OCI-LY7 (cell line): Measurements from ENCODE around the gene ARFGEF3. TPM values are rescaled to one million over a fixed set of nuclear protein-coding genes. Genes with fewer than 3 reads are reported as not detected.

Experiments used
- BruUV-seq: library from RNA; stranded (reverse); fragments of 400-500 nt; replicated peaks from 2 replicates; lab custom pipeline; 2021; lab: Mats Ljungman, UMichigan
- CTCF ChIA-PET: fragments of 300-600 bp; sonication (Branson Sonifier 250); formaldehyde crosslinking; loops from one replicate; lab custom pipeline; 2022; ENCODE audit warnings: antibody characterized with exemption; ENCODE audit not compliant: unreplicated experiment; lab: Charles Lee
- POLR2A ChIA-PET: fragments of 300-600 bp; sonication (Branson Sonifier 250); formaldehyde crosslinking; loops from one replicate; lab custom pipeline; 2022; ENCODE audit warnings: antibody characterized with exemption; lab: Charles Lee
- DNase-seq: peaks from one replicate; pipeline ENCODE4 v3.0.0-alpha.2; 2015; ENCODE audit warnings: low spot score
- H2AFZ ChIP-seq: fragments of 200-600 bp; sonication (generic), shearing (Covaris generic); 2 replicates; pipeline ENCODE4 v1.6.1; 2014; ENCODE audit warnings: mild to moderate bottlenecking, antibody characterized with exemption, low read length, moderate library complexity
- H3K27ac ChIP-seq: fragments of 200-600 bp; sonication (generic); 2 replicates; pipeline ENCODE4 v1.5.1; 2014; ENCODE audit warnings: mixed run types, low read depth, mild to moderate bottlenecking, moderate library complexity, low read length, inconsistent platforms; ENCODE audit not compliant: poor library complexity, severe bottlenecking
- H3K36me3 ChIP-seq: fragments of 200-600 bp; sonication (generic); 2 replicates; pipeline ENCODE4 v1.6.1; 2014; ENCODE audit warnings: mild to moderate bottlenecking, antibody characterized with exemption, low read length, moderate library complexity, mixed read lengths; ENCODE audit not compliant: insufficient read depth
- H3K4me1 ChIP-seq: fragments of 200-600 bp; sonication (generic); 2 replicates; pipeline ENCODE4 v1.5.1; 2014; ENCODE audit warnings: mild to moderate bottlenecking, low read length; ENCODE audit not compliant: insufficient read depth, poor library complexity, severe bottlenecking
- H3K4me2 ChIP-seq: fragments of 200-600 bp; sonication (generic); 2 replicates; pipeline ENCODE4 v1.6.1; 2014; ENCODE audit warnings: mild to moderate bottlenecking, low read length
- H3K4me3 ChIP-seq: fragments of 200-600 bp; sonication (generic); 2 replicates; pipeline ENCODE4 v1.5.1; 2014; ENCODE audit warnings: mild to moderate bottlenecking, low read depth, low read length; ENCODE audit not compliant: poor library complexity, severe bottlenecking
- H3K79me2 ChIP-seq: fragments of 200-600 bp; sonication (generic); 2 replicates; pipeline ENCODE4 v1.6.1; 2016; ENCODE audit warnings: low read depth, mild to moderate bottlenecking, low read length, moderate library complexity, mixed read lengths; ENCODE audit not compliant: insufficient read depth
- H3K9me2 ChIP-seq: fragments of 200-600 bp; sonication (generic); 2 replicates; pipeline ENCODE4 v1.6.1; 2016; ENCODE audit warnings: mild to moderate bottlenecking, low read length, mixed read lengths; ENCODE audit not compliant: insufficient read depth
- H3K9me3 ChIP-seq: fragments of 200-600 bp; sonication (generic); 2 replicates; pipeline ENCODE4 v1.6.1; 2014; ENCODE audit warnings: mild to moderate bottlenecking, mixed run types, low read length, mixed read lengths
- H4K20me1 ChIP-seq: fragments of 200-600 bp; sonication (generic); 2 replicates; pipeline ENCODE4 v1.6.1; 2014; ENCODE audit warnings: mild to moderate bottlenecking, antibody characterized with exemption, low read length, moderate library complexity, mixed read lengths; ENCODE audit not compliant: insufficient read depth
- EZH2phosphoT487 ChIP-seq: fragments of 200-600 bp; sonication (generic); IDR thresholded peaks from 2 replicates; pipeline ENCODE4 v1.6.1; 2018; ENCODE audit warnings: low read depth, borderline replicate concordance, mild to moderate bottlenecking, mixed run types, antibody characterized with exemption, low read length, moderate library complexity, mixed read lengths
- intact Hi-C: fragments of 100-400 bp; cut with micrococcal nuclease; formaldehyde crosslinking; loops from one replicate; pipeline ENCODE4 v1.10.0; 2022; ENCODE audit not compliant: unreplicated experiment
- total RNA-seq, 2 experiments: library from RNA; depleted of rRNA in 1 of 2; stranded (reverse); fragments of >200 nt in 1 of 2; shearing (Covaris generic) in 1 of 2; gene quantifications; 2 replicates each; pipeline ENCODE4 v1.2.3, GENCODE V29; 2014 to 2022
- TF ChIP-seq, protein P1 (sequence below): fragments of 200-600 bp; sonication (generic); conservative IDR thresholded peaks from 2 replicates; pipeline ENCODE4 v1.5.1; 2014; ENCODE audit warnings: mild to moderate bottlenecking, antibody characterized with exemption, low read length, moderate library complexity, mixed read lengths

Gene ARFGEF3
- total RNA-seq, 2 experiments from 2014 or later, result not detected

DNA sequence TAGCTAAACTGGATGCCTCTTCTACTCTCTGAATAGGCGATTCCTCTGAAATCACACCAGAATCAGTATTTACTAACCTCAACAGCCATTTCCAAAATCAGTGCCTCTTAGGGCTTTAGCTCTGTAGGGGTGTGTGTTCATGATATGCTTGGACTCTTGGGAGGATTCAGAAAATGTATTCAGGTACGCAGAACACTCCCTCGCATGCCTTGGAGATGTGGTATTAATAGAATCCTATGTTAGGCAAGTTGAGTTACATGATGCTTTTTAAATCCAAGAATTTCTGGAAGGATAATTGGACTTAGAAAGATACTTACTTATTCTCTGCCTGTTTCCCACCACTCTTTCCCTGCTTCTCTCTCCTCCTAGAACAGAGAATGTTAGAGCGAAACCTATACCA is 88.3 kb downstream of the ARFGEF3 start:
- Histone ChIP-seq H3K27ac (no peak overlapping the region), H3K4me3 (no peak overlapping the region), H3K4me2 (no peak overlapping the region), H3K36me3 (no peaks in the 10 kb centered on the region), H3K4me1 (no peaks in the 10 kb centered on the region), H3K9me2 (no peaks in the 10 kb centered on the region), H3K79me2 (no peaks in the 10 kb centered on the region), H4K20me1 (no peaks in the 10 kb centered on the region), H2AFZ (no peak overlapping the region), H3K9me3 (no peaks in the 10 kb centered on the region)
- no peak for DNase-seq
- intact Hi-C loops, result no loop called here
- TF ChIP-seq, protein P1, sequence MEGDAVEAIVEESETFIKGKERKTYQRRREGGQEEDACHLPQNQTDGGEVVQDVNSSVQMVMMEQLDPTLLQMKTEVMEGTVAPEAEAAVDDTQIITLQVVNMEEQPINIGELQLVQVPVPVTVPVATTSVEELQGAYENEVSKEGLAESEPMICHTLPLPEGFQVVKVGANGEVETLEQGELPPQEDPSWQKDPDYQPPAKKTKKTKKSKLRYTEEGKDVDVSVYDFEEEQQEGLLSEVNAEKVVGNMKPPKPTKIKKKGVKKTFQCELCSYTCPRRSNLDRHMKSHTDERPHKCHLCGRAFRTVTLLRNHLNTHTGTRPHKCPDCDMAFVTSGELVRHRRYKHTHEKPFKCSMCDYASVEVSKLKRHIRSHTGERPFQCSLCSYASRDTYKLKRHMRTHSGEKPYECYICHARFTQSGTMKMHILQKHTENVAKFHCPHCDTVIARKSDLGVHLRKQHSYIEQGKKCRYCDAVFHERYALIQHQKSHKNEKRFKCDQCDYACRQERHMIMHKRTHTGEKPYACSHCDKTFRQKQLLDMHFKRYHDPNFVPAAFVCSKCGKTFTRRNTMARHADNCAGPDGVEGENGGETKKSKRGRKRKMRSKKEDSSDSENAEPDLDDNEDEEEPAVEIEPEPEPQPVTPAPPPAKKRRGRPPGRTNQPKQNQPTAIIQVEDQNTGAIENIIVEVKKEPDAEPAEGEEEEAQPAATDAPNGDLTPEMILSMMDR, result no peak
- no peak for TF ChIP-seq EZH2phosphoT487
- BruUV-seq, result no TSS peak
- ChIA-PET POLR2A (no interaction called here), CTCF (interaction anchor here (0.6 kb wide), 1 partner anchor 10 kb away, joined by 3 read pairs; no protein-coding TSS in a partner anchor)

DNA sequence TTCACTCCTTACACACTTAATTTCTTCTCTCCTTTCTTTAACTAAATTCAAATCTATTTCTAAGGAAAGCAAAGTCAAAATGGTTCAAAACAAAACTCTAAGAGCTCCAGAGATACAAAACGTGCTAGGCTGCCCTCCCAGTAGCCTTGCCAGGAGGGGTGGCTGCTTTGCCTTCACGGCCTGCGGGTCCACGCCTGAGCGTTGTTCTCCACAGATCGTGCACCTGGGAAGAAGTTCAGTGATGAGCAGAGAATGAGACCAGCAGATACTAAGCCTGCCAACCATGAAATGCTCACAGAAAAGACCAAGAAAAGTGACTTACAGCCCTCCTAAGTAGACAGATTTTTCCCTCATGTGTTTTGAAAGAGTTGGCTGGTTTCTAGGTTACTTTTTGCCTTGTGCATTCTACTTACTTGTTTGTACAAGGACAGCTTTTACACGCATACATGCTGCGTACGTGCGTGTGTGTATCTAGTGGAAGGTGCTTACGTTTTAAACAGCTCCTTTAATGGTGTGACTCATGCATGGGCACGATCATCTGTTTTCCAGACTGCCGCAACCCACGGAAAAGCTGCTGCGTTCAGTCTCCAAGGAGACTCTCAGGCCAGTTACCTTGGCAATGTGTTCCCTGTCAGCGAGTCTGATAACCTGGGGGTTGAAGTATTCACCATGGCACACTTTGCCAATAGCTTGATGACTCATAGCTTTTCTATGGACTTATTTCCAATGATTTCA is 88.9 kb downstream of the ARFGEF3 start:
- Histone ChIP-seq H2AFZ (no peak overlapping the region), H3K4me3 (no peak overlapping the region), H4K20me1 (no peaks in the 10 kb centered on the region), H3K36me3 (no peaks in the 10 kb centered on the region), H3K9me2 (no peaks in the 10 kb centered on the region), H3K79me2 (no peaks in the 10 kb centered on the region), H3K9me3 (no peaks in the 10 kb centered on the region), H3K4me1 (no peaks in the 10 kb centered on the region), H3K4me2 (no peak overlapping the region), H3K27ac (no peak overlapping the region)
- BruUV-seq, result no TSS peak
- DNase-seq, result no peak
- intact Hi-C loops, result no loop called here
- POLR2A ChIA-PET, result interaction anchor here (0.6 kb wide), 1 partner anchor 12 kb away, joined by 3 read pairs; no protein-coding TSS in a partner anchor
- CTCF ChIA-PET, result interaction anchor here (0.6 kb wide), 1 partner anchor 9 kb away, joined by 3 read pairs; no protein-coding TSS in a partner anchor
- TF ChIP-seq, protein P1, result no peak
- no peak for TF ChIP-seq EZH2phosphoT487

DNA sequence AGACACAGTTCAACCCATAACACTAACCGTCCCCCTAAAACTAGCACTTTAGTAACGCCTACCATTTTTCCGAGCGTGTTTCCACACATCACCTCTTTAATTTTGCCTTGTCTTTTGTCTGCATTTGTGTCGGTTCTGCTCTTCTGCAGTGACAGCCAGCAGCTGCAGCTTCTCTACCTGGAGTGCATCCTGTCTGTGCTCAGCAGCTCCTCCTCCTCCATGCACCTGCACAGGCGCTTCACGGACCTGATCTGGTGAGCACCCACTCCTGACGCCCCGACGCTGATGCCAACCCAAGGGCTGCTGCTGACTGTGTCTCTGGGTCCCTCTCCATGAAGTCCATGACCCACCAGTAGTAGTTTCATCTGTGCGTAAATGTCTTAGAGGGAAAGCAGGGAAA is 92.0 kb downstream of the ARFGEF3 start:
- DNase-seq, result no peak
- no peak overlapping the region for H3K27ac ChIP-seq
- H3K36me3 ChIP-seq, result no peaks in the 10 kb centered on the region
- ChIA-PET POLR2A (no interaction called here), CTCF (no interaction called here)
- no peak overlapping the region for H2AFZ ChIP-seq
- no peaks in the 10 kb centered on the region for H3K4me1 ChIP-seq
- no peaks in the 10 kb centered on the region for H3K9me3 ChIP-seq
- H3K4me3 ChIP-seq, result no peak overlapping the region
- BruUV-seq, result no TSS peak
- H3K9me2 ChIP-seq, result no peaks in the 10 kb centered on the region
- no peak overlapping the region for H3K4me2 ChIP-seq
- no peak for TF ChIP-seq EZH2phosphoT487
- TF ChIP-seq, protein P1, result no peak
- no peaks in the 10 kb centered on the region for H3K79me2 ChIP-seq
- no peaks in the 10 kb centered on the region for H4K20me1 ChIP-seq
- intact Hi-C loops, result no loop called here
